Keratinocyte (primary cell): ENCODE data around the gene RAC2. TPM values are rescaled to one million over a fixed set of nuclear protein-coding genes. Genes with fewer than 3 reads are reported as not detected.

Source experiments
- DNase-seq: peaks from one replicate; pipeline ENCODE4 v3.0.0-alpha.2; 2011; ENCODE audit warnings: low read depth, missing footprints, low spot score
- FAIRE-seq: peaks from 2 replicates; lab custom pipeline; 2011; peaks lifted over from hg19 to GRCh38; lab: Jason Lieb, UNC
- H2AFZ ChIP-seq: 2 replicates; pipeline ENCODE4 v1.6.0; 2012; ENCODE audit warnings: low read length, control low read depth, inconsistent platforms; ENCODE audit not compliant: control insufficient read depth
- H3K27ac ChIP-seq: 2 replicates; pipeline ENCODE4 v1.5.1; 2011; ENCODE audit warnings: low read length; ENCODE audit not compliant: control insufficient read depth, insufficient read depth
- H3K27me3 ChIP-seq: 3 replicates; pipeline ENCODE4 v1.6.0; 2011; ENCODE audit warnings: low read length; ENCODE audit not compliant: control insufficient read depth, insufficient read depth; ENCODE audit errors: extremely low read depth
- H3K36me3 ChIP-seq, 2 experiments: 2 replicates in 1 of 2; 3 replicates in 1 of 2; pipeline ENCODE4 v1.5.1; 2011; ENCODE audit warnings: low read length in 2 of 2, mild to moderate bottlenecking in 1 of 2; ENCODE audit not compliant: control insufficient read depth in 2 of 2, insufficient read depth in 2 of 2; ENCODE audit errors: extremely low read depth in 1 of 2
- H3K4me1 ChIP-seq: 3 replicates; pipeline ENCODE4 v1.5.1; 2011; ENCODE audit warnings: low read length; ENCODE audit not compliant: control insufficient read depth, insufficient read depth; ENCODE audit errors: extremely low read depth
- H3K4me2 ChIP-seq: 3 replicates; pipeline ENCODE4 v1.6.0; 2011; ENCODE audit warnings: low read depth, low read length; ENCODE audit not compliant: control insufficient read depth, insufficient read depth; ENCODE audit errors: extremely low read depth
- H3K4me3 ChIP-seq, 3 experiments: fragments of 200-600 bp in 1 of 3; sonication (generic) in 1 of 3; 2 replicates in 2 of 3; 3 replicates in 1 of 3; pipeline ENCODE4 v1.5.1; 2011 to 2016; ENCODE audit warnings: low read length in 3 of 3, mild to moderate bottlenecking in 3 of 3, control low read depth in 2 of 3, inconsistent platforms in 1 of 3, low read depth in 1 of 3, mixed read lengths in 1 of 3, mixed run types in 1 of 3, moderate library complexity in 1 of 3; ENCODE audit not compliant: control insufficient read depth in 2 of 3, insufficient read depth in 2 of 3; ENCODE audit errors: extremely low read depth in 1 of 3
- H3K79me2 ChIP-seq: 2 replicates; pipeline ENCODE4 v1.6.0; 2012; ENCODE audit warnings: low read length; ENCODE audit not compliant: control insufficient read depth, insufficient read depth
- H3K9ac ChIP-seq: 3 replicates; pipeline ENCODE4 v1.6.0; 2011; ENCODE audit warnings: low read length; ENCODE audit not compliant: control insufficient read depth, insufficient read depth; ENCODE audit errors: extremely low read depth
- H3K9me1 ChIP-seq: 3 replicates; pipeline ENCODE4 v1.6.0; 2011; ENCODE audit warnings: low read length; ENCODE audit not compliant: control insufficient read depth, insufficient read depth; ENCODE audit errors: extremely low read depth
- H3K9me3 ChIP-seq: 2 replicates; pipeline ENCODE4 v1.5.1; 2012; ENCODE audit warnings: low read depth, low read length; ENCODE audit not compliant: control insufficient read depth
- H4K20me1 ChIP-seq: 3 replicates; pipeline ENCODE4 v1.6.0; 2011; ENCODE audit warnings: low read length; ENCODE audit not compliant: control insufficient read depth, insufficient read depth; ENCODE audit errors: extremely low read depth
- CTCF ChIP-seq, 3 experiments: IDR thresholded peaks in 1 of 3; conservative IDR thresholded peaks in 1 of 3; optimal IDR thresholded peaks in 1 of 3; 2 replicates in 2 of 3; 3 replicates in 1 of 3; pipeline versions ENCODE3 to v1.5.1; 2011; ENCODE audit warnings: low read length in 3 of 3, mild to moderate bottlenecking in 3 of 3, moderate library complexity in 2 of 3, control low read depth in 1 of 3, inconsistent platforms in 1 of 3; ENCODE audit not compliant: insufficient read depth in 2 of 3; ENCODE audit errors: extremely low read depth in 1 of 3
- EZH2 ChIP-seq: IDR thresholded peaks from one replicate; pipeline ENCODE4 v1.6.1; 2012; ENCODE audit warnings: inconsistent platforms, mild to moderate bottlenecking, low read length, moderate library complexity
- dilution Hi-C: fragments of 300-500 bp; cut with MboI; formaldehyde crosslinking; loops from one replicate; pipeline ENCODE4 v1.7.0; 2020; ENCODE audit warnings: low sequenced_read_pairs; ENCODE audit not compliant: extremely low pct_ligation_motif_present
- polyA plus RNA-seq, 5 experiments: library from polyadenylated mRNA; depleted of rRNA in 3 of 5; stranded (reverse) in 3 of 5; stranded (forward) in 1 of 5; unstranded in 1 of 5; fragments of >200 nt; gene quantifications; 1 replicate in 1 of 5; 2 replicates in 3 of 5; 3 replicates in 1 of 5; pipeline versions ENCODE4 v1.2.1 to v1.2.3, GENCODE V29; 2011 to 2012; ENCODE audit warnings: missing spikeins in 2 of 5, low read depth in 1 of 5, low replicate concordance in 1 of 5

RAC2 gene
- polyA plus RNA-seq, 1 donor (not counting 4 experiments of a cell fraction or from before 2014, with no cell fraction given), result 78.6 TPM

- FAIRE-seq (no peak), DNase-seq (no peak)
- dilution Hi-C loops, result no loop called here
- Histone ChIP-seq H3K36me3 (no peaks in the 10 kb centered on the region), H4K20me1 (no peaks in the 10 kb centered on the region), H3K4me1 (peaks cover 53% of the 10 kb centered on the region), H3K79me2 (no peaks in the 10 kb centered on the region), H3K9me3 (no peaks in the 10 kb centered on the region), H3K27ac (peak overlapping the region; percentile 97), H3K9ac (peak overlapping the region; percentile 68), H3K4me2 (peak overlapping the region; percentile 83), H2AFZ (peak overlapping the region; percentile 29), H3K4me3 (peak overlapping the region in 1 of 3 experiments; percentile 36), H3K27me3 (no peaks in the 10 kb centered on the region), H3K9me1 (no peaks in the 10 kb centered on the region)
- TF ChIP-seq CTCF (optimal IDR thresholded peaks at IDR 0.05 in 1 of 3, IDR thresholded peaks at IDR 0.05 in 1 of 3, conservative IDR thresholded peaks at IDR 0.05 in 1 of 3; ENCODE audit: extremely low read depth in 1 of 3, insufficient read depth in 2 of 3, low read length in 3 of 3), result no peak
- no peak for TF ChIP-seq EZH2
Observed at GRCh38 chr22:37255558-37256006, 11.5 kb upstream of the RAC2 start.

- peak; percentile 72 for DNase-seq
- Histone ChIP-seq H4K20me1 (no peaks in the 10 kb centered on the region), H3K36me3 (no peaks in the 10 kb centered on the region), H3K4me3 (peak overlapping the region in 2 of 3 experiments; percentile 36 to 39), H3K27me3 (no peaks in the 10 kb centered on the region), H2AFZ (no peak overlapping the region), H3K9me3 (no peaks in the 10 kb centered on the region), H3K27ac (peak overlapping the region; percentile 97), H3K79me2 (no peaks in the 10 kb centered on the region), H3K9ac (peak overlapping the region; percentile 68), H3K9me1 (no peaks in the 10 kb centered on the region), H3K4me2 (peak overlapping the region; percentile 83), H3K4me1 (peaks cover 51% of the 10 kb centered on the region)
- dilution Hi-C loops, result no loop called here
- peak; percentile 53 for FAIRE-seq
- TF ChIP-seq EZH2, result no peak
- TF ChIP-seq CTCF (optimal IDR thresholded peaks at IDR 0.05 in 1 of 3, IDR thresholded peaks at IDR 0.05 in 1 of 3, conservative IDR thresholded peaks at IDR 0.05 in 1 of 3; ENCODE audit: extremely low read depth in 1 of 3, insufficient read depth in 2 of 3, low read length in 3 of 3), result no peak
Observed at GRCh38 chr22:37254867-37255233, 10.8 kb upstream of the RAC2 start.
